Upper lobe of left lung (tissue), 6 donors: ENCODE data around the gene FBXL7. TPM values are rescaled to one million over a fixed set of nuclear protein-coding genes. Genes with fewer than 3 reads are reported as not detected.

Experiments
- ATAC-seq, 2 donors: fragments of 200-7000 bp; cut with Tn5 transposase; one replicate each; pipeline ENCODE4 v1.9.1; 2022; ENCODE audit warnings: mild to moderate bottlenecking in 2 of 2, moderate library complexity in 2 of 2; ENCODE audit not compliant: low FRiP score in 2 of 2
- DNase-seq, 2 donors: peaks; one replicate each; pipeline ENCODE4 v3.0.0-alpha.2; 2019 to 2020
- H3K27ac ChIP-seq, 4 donors: fragments of 200-600 bp; sonication (generic); one replicate each; pipeline ENCODE4 v1.5.1; 2016 to 2019
- H3K27me3 ChIP-seq, 4 donors: fragments of 200-600 bp; sonication (generic); one replicate each; pipeline ENCODE4 v1.5.1; 2017 to 2019
- H3K36me3 ChIP-seq, 4 donors: fragments of 200-600 bp; sonication (generic); one replicate each; pipeline ENCODE4 v1.5.1; 2016 to 2019
- H3K4me1 ChIP-seq, 4 donors: fragments of 200-600 bp; sonication (generic); one replicate each; pipeline ENCODE4 v1.5.1; 2018 to 2019
- H3K4me3 ChIP-seq, 4 donors: fragments of 200-600 bp; sonication (generic); one replicate each; pipeline ENCODE4 v1.5.1; 2017 to 2019; ENCODE audit warnings: mild to moderate bottlenecking in 2 of 4, moderate library complexity in 1 of 4
- H3K9me3 ChIP-seq, 4 donors: fragments of 200-600 bp; sonication (generic); one replicate each; pipeline ENCODE4 v1.5.1; 2018 to 2019
- EP300 ChIP-seq, 4 donors: sonication (generic); formaldehyde crosslinking; IDR thresholded peaks; one replicate each; pipeline ENCODE4 v1.5.1; 2017; ENCODE audit warnings: antibody characterized with exemption in 4 of 4, control low read depth in 2 of 4
- POLR2A ChIP-seq, 4 donors: fragments of 450-650 bp; IDR thresholded peaks; one replicate each; pipeline ENCODE4 v1.5.1; 2016 to 2017; ENCODE audit warnings: antibody characterized with exemption in 4 of 4, mild to moderate bottlenecking in 2 of 4
- POLR2AphosphoS5 ChIP-seq, 2 donors: sonication (generic); formaldehyde crosslinking; IDR thresholded peaks; one replicate each; pipeline ENCODE4 v1.5.1; 2017; ENCODE audit warnings: antibody characterized with exemption in 2 of 2
- WGBS, 2 donors: methylation state at CpG; one replicate each; pipeline ENCODE4 v1.1.5; 2017 to 2018; 5-methylcytosine and 5-hydroxymethylcytosine counted together
- total RNA-seq, 6 donors: library from RNA; depleted of rRNA in 4 of 6; stranded (reverse); fragments of >200 nt in 4 of 6; gene quantifications; one replicate each; pipeline versions ENCODE4 v1.1.0 to v1.2.1, GENCODE V29; 2016 to 2021
- TF ChIP-seq, protein P1 (sequence below), 6 experiments: fragments of 450-650 bp in 4 of 6; fragments of 200-600 bp in 2 of 6; sonication (generic) in 2 of 6; IDR thresholded peaks; one replicate each; pipeline ENCODE4 v1.5.1; 2016 to 2019; ENCODE audit warnings: antibody characterized with exemption in 6 of 6
- donor health status: DM: no; HTN: no; CAD: no; lungs with moderate emphysema.
- donor health status: DM: no; HTN: yes; CAD: no; lungs with severe emphysema.

Gene FBXL7
- total RNA-seq, 6 donors from 2014 or later = 4.9 to 13.6 (median 6.9) TPM

DNA sequence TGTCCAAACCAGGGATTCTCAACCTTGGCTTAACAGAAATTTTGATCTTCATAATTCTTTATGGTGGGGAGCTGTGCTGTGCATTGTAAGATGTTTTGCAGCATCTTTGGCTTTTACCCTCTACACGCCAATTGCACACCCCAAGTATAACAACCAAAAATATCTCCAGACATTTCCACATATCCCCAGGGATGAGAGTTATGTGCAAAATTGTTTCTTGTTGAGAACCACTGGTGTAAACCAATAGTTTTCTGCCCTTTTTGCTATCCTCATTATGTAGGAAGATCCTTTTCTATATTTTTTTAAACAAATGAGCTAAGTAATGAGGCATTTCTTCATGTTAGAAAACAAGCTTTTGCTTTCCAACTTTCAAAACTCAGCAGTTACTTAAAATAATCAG lies 189.9 kb downstream of the FBXL7 start:
- Histone ChIP-seq H3K36me3 (no peaks in the 10 kb centered on the region), H3K9me3 (no peaks in the 10 kb centered on the region), H3K27me3 (no peaks in the 10 kb centered on the region), H3K4me1 (peaks cover 2 to 7% (median 6%) of the 10 kb centered on the region in 4 donors), H3K4me3 (no peak overlapping the region), H3K27ac (no peak overlapping the region)
- TF ChIP-seq, protein P1, sequence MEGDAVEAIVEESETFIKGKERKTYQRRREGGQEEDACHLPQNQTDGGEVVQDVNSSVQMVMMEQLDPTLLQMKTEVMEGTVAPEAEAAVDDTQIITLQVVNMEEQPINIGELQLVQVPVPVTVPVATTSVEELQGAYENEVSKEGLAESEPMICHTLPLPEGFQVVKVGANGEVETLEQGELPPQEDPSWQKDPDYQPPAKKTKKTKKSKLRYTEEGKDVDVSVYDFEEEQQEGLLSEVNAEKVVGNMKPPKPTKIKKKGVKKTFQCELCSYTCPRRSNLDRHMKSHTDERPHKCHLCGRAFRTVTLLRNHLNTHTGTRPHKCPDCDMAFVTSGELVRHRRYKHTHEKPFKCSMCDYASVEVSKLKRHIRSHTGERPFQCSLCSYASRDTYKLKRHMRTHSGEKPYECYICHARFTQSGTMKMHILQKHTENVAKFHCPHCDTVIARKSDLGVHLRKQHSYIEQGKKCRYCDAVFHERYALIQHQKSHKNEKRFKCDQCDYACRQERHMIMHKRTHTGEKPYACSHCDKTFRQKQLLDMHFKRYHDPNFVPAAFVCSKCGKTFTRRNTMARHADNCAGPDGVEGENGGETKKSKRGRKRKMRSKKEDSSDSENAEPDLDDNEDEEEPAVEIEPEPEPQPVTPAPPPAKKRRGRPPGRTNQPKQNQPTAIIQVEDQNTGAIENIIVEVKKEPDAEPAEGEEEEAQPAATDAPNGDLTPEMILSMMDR (IDR thresholded peaks at IDR 0.05) = no peak
- no peak for TF ChIP-seq POLR2A (IDR thresholded peaks at IDR 0.05)
- TF ChIP-seq POLR2AphosphoS5 (IDR thresholded peaks at IDR 0.05) = no peak
- no peak for TF ChIP-seq EP300 (IDR thresholded peaks at IDR 0.05)
- 80 to 87% methylated on average over 1 of the region's 1 CpG for WGBS, 2 donors
- no peak for DNase-seq
- no peak for ATAC-seq

DNA sequence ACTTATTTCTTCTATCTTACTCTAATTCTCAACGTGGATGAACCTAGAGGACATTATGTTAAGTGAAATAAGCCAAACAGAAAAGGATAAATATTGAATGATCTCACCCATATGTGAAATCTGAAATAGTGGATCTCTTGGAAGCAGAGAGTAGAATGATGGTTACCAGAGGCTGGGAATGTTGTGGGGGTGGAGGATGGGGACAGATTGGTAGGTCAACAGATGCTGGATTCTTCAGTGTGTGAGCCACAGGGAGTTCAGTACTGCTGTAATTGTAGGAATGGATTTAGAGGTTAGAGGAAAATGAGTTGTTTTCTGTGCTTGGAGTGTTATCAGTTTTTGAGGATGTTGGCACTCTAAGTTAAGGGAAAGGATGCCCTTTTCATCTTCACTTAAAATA lies 190.6 kb downstream of the FBXL7 start:
- Histone ChIP-seq H3K4me1 (peaks cover 7 to 13% (median 11%) of the 10 kb centered on the region in 4 donors), H3K36me3 (no peaks in the 10 kb centered on the region), H3K27ac (no peak overlapping the region), H3K4me3 (no peak overlapping the region), H3K9me3 (no peaks in the 10 kb centered on the region), H3K27me3 (no peaks in the 10 kb centered on the region)
- WGBS, 2 donors = 61 to 68% methylated on average over 1 of the region's 1 CpG
- no peak for DNase-seq
- no peak for ATAC-seq
- no peak for TF ChIP-seq POLR2A (IDR thresholded peaks at IDR 0.05)
- no peak for TF ChIP-seq EP300 (IDR thresholded peaks at IDR 0.05)
- TF ChIP-seq, protein P1 (IDR thresholded peaks at IDR 0.05) = no peak
- no peak for TF ChIP-seq POLR2AphosphoS5 (IDR thresholded peaks at IDR 0.05)

DNA sequence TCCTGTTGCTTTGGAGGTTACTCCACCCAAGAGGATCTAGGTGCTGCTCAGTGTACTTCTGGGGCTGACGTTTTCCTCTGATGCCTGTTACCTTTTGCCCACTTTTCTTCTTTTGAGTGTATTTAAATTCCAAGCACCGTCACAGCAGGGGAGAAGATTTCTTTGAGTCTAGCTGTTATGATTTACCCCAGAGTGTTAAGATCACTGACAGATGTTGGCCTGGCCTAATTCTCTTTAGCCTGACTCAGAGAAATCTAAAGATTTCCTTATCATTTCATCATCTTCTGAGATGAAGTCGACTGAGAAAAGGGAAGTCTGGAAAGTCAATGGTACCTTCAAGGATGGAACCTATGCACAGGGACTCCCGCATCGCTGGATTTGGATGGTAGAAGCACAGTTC lies 191.5 kb downstream of the FBXL7 start:
- H3K9me3 ChIP-seq = no peaks in the 10 kb centered on the region
- no peak overlapping the region for H3K27ac ChIP-seq
- no peaks in the 10 kb centered on the region for H3K36me3 ChIP-seq
- peaks cover 7 to 15% (median 12%) of the 10 kb centered on the region in 4 donors for H3K4me1 ChIP-seq
- 78 to 82% methylated on average over 5 of the region's 5 CpGs for WGBS, 2 donors
- TF ChIP-seq POLR2A (IDR thresholded peaks at IDR 0.05) (no peak), EP300 (IDR thresholded peaks at IDR 0.05) (no peak)
- TF ChIP-seq, protein P1 (IDR thresholded peaks at IDR 0.05) = no peak
- DNase-seq (no peak), ATAC-seq (no peak)
- H3K27me3 ChIP-seq = no peaks in the 10 kb centered on the region
- H3K4me3 ChIP-seq = no peak overlapping the region

DNA sequence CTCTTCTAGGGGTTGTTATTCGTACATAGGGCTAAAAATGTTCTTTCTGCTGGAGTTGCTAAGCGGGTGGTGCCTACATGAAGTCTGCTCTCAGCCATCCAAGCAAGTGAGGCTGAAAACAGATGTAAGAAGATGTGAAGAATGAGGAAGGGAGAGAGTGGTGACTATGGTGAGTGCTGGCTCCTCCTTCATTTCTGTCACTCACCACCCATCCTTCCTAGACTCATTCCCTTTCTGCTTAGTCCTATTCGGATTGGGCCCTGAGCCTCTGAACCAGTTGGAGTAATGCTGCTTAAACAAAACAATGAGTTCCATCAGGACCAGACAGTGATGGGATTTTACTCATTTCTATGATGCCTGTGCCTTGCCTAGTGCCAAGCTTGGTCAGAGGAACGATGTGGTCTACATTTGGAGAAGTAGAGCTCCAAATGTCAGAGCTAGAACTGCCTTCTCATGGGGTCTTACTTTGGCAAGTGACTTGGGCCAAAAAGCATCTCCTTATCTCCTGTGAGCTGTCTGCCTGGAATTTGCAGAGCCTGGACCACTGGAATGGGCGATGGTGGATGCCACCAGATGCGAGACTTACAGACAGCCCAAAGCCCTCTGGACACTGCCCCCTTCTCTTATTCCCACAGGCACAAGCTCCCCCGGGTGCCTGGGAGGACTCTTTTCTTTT lies 192.9 kb downstream of the FBXL7 start:
- TF ChIP-seq, protein P1 (IDR thresholded peaks at IDR 0.05) = no peak
- TF ChIP-seq EP300 (IDR thresholded peaks at IDR 0.05) (no peak), POLR2AphosphoS5 (IDR thresholded peaks at IDR 0.05) (no peak), POLR2A (IDR thresholded peaks at IDR 0.05) (no peak)
- H3K27ac ChIP-seq = no peak overlapping the region
- DNase-seq = no peak
- H3K27me3 ChIP-seq = no peaks in the 10 kb centered on the region
- 73 to 83% methylated on average over 7 of the region's 7 CpGs for WGBS, 2 donors
- H3K4me1 ChIP-seq = peaks cover 7 to 15% (median 12%) of the 10 kb centered on the region in 4 donors
- H3K4me3 ChIP-seq = no peak overlapping the region
- ATAC-seq = no peak
- H3K9me3 ChIP-seq = no peaks in the 10 kb centered on the region
- H3K36me3 ChIP-seq = no peaks in the 10 kb centered on the region

DNA sequence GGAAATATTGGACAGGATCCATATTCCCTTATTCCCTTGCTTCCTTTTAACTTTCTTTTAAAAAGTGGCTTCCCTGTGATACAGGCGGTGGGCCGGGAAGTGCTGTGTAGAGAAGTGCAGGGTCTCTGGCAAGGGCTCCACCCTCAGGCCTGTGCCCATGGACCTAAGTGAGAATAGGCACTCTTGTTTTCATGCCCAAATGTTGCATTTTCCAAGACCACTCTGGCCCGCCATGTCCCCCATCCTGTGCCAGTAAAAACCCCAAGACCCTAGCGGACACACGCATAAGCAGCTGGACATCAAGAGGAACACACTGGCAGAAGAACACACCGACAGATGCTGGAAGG lies 193.4 kb downstream of the FBXL7 start:
- no peak for ATAC-seq
- no peaks in the 10 kb centered on the region for H3K36me3 ChIP-seq
- TF ChIP-seq, protein P1 (IDR thresholded peaks at IDR 0.05) = no peak
- TF ChIP-seq POLR2A (IDR thresholded peaks at IDR 0.05) = no peak
- TF ChIP-seq POLR2AphosphoS5 (IDR thresholded peaks at IDR 0.05) = no peak
- TF ChIP-seq EP300 (IDR thresholded peaks at IDR 0.05) = no peak
- DNase-seq = no peak
- H3K4me1 ChIP-seq = peaks cover 7 to 15% (median 12%) of the 10 kb centered on the region in 4 donors
- H3K9me3 ChIP-seq = no peaks in the 10 kb centered on the region
- no peak overlapping the region for H3K4me3 ChIP-seq
- H3K27me3 ChIP-seq = no peaks in the 10 kb centered on the region
- no peak overlapping the region for H3K27ac ChIP-seq
- WGBS, 2 donors = 98 to 99% methylated on average over 6 of the region's 6 CpGs
